SU-DHL-6 (cell line): ENCODE data around the gene ITPR2.

ENCODE experiments used
- H2AFZ ChIP-seq: fragments of 200-600 bp; sonication (generic); 2 replicates; pipeline ENCODE4 v1.6.1; 2014; ENCODE audit warnings: low read depth, mild to moderate bottlenecking, moderate library complexity, mixed read lengths, antibody characterized with exemption, low read length; ENCODE audit not compliant: severe bottlenecking
- H3F3A ChIP-seq: fragments of 200-600 bp; shearing (Covaris generic); 2 replicates; pipeline ENCODE4 v1.6.0; 2016; ENCODE audit warnings: antibody characterized with exemption, mild to moderate bottlenecking; ENCODE audit not compliant: insufficient read depth
- H3K27ac ChIP-seq: fragments of 200-600 bp; sonication (generic); 2 replicates; pipeline ENCODE4 v1.5.1; 2016; ENCODE audit warnings: low read depth, mild to moderate bottlenecking, low read length, moderate library complexity, mixed read lengths
- H3K27me3 ChIP-seq: fragments of 200-600 bp; sonication (generic), shearing (Covaris generic); 2 replicates; pipeline ENCODE4 v1.6.0; 2014; ENCODE audit warnings: mild to moderate bottlenecking, low read length
- H3K36me3 ChIP-seq: fragments of 200-600 bp; sonication (generic); 2 replicates; pipeline ENCODE4 v1.6.1; 2014; ENCODE audit warnings: mild to moderate bottlenecking, low read length, mixed read lengths
- H3K4me2 ChIP-seq: fragments of 300-600, 200-600 bp; shearing (Covaris generic), sonication (generic); 2 replicates; pipeline ENCODE4 v1.6.0; 2014; ENCODE audit warnings: low read length, low read depth, mild to moderate bottlenecking; ENCODE audit not compliant: poor library complexity, severe bottlenecking
- H3K4me3 ChIP-seq: fragments of 200-600 bp; sonication (generic); 2 replicates; pipeline ENCODE4 v1.5.1; 2014; ENCODE audit warnings: antibody characterized with exemption, low read length, mild to moderate bottlenecking, mixed read lengths; ENCODE audit not compliant: insufficient read depth, poor library complexity, severe bottlenecking
- H3K79me2 ChIP-seq: fragments of 200-600 bp; sonication (generic); 2 replicates; pipeline ENCODE4 v1.6.1; 2014; ENCODE audit warnings: mild to moderate bottlenecking, low read length, moderate library complexity; ENCODE audit not compliant: insufficient read depth
- H3K9ac ChIP-seq: fragments of 200-600 bp; sonication (generic); 2 replicates; pipeline ENCODE4 v1.7.0; 2014; ENCODE audit warnings: mild to moderate bottlenecking, low read length
- H3K9me2 ChIP-seq: fragments of 200-600 bp; sonication (generic); replicated peaks from 2 replicates; pipeline ENCODE4 v1.6.1; 2014; ENCODE audit warnings: low read length; ENCODE audit not compliant: insufficient read depth
- H3K9me3 ChIP-seq: fragments of 200-600 bp; sonication (generic); 2 replicates; pipeline ENCODE4 v1.6.1; 2014; ENCODE audit warnings: low read length, mixed read lengths; ENCODE audit not compliant: insufficient read depth
- H4K20me1 ChIP-seq: fragments of 200-600 bp; sonication (generic); 2 replicates; pipeline ENCODE4 v1.6.1; 2014; ENCODE audit warnings: low read depth, mild to moderate bottlenecking, antibody characterized with exemption, low read length, moderate library complexity, mixed read lengths
- CTCF ChIP-seq: fragments of 200-600 bp; sonication (generic); IDR thresholded peaks from one replicate; pipeline ENCODE4 v1.5.1; 2017; ENCODE audit warnings: antibody characterized with exemption, mild to moderate bottlenecking, low read length, moderate library complexity; ENCODE audit not compliant: insufficient read depth, poor library complexity, severe bottlenecking
- EZH2phosphoT487 ChIP-seq: fragments of 200-600 bp; sonication (generic), shearing (Covaris generic); conservative IDR thresholded peaks from 2 replicates; pipeline ENCODE4 v1.6.1; 2018; ENCODE audit warnings: mild to moderate bottlenecking, antibody characterized with exemption, low read length, moderate library complexity, mixed read lengths

The ITPR2 gene

GRCh38 chr12:26725276-26725916 lies 107.6 kb downstream of the ITPR2 start:
- Histone ChIP-seq H3K9me2 (no peaks in the 10 kb centered on the region), H3K27ac (no peak overlapping the region), H3K36me3 (no peaks in the 10 kb centered on the region), H2AFZ (no peak overlapping the region), H3K4me3 (no peak overlapping the region), H3K9ac (no peak overlapping the region), H3F3A (no peaks in the 10 kb centered on the region), H3K9me3 (no peaks in the 10 kb centered on the region), H4K20me1 (no peaks in the 10 kb centered on the region), H3K4me2 (no peak overlapping the region), H3K79me2 (no peaks in the 10 kb centered on the region), H3K27me3 (no peaks in the 10 kb centered on the region)
- TF ChIP-seq CTCF (no peak), EZH2phosphoT487 (no peak)

GRCh38 chr12:26724309-26724702 lies 108.7 kb downstream of the ITPR2 start:
- H3K9me3 ChIP-seq: no peaks in the 10 kb centered on the region
- H3K79me2 ChIP-seq: no peaks in the 10 kb centered on the region
- no peak overlapping the region for H2AFZ ChIP-seq
- H3K9ac ChIP-seq: no peak overlapping the region
- H3K27me3 ChIP-seq: no peaks in the 10 kb centered on the region
- H3F3A ChIP-seq: no peaks in the 10 kb centered on the region
- TF ChIP-seq CTCF (no peak), EZH2phosphoT487 (no peak)
- H3K36me3 ChIP-seq: no peaks in the 10 kb centered on the region
- no peak overlapping the region for H3K27ac ChIP-seq
- H3K4me2 ChIP-seq: no peak overlapping the region
- H3K9me2 ChIP-seq: no peaks in the 10 kb centered on the region
- H3K4me3 ChIP-seq: no peak overlapping the region
- H4K20me1 ChIP-seq: no peaks in the 10 kb centered on the region

- no peak overlapping the region for H3K4me2 ChIP-seq
- no peak overlapping the region for H3K4me3 ChIP-seq
- H3K36me3 ChIP-seq: no peaks in the 10 kb centered on the region
- H3K27ac ChIP-seq: no peak overlapping the region
- no peaks in the 10 kb centered on the region for H3K9me3 ChIP-seq
- TF ChIP-seq EZH2phosphoT487 (no peak), CTCF (no peak)
- no peaks in the 10 kb centered on the region for H3F3A ChIP-seq
- no peaks in the 10 kb centered on the region for H3K9me2 ChIP-seq
- no peak overlapping the region for H2AFZ ChIP-seq
- H3K27me3 ChIP-seq: no peaks in the 10 kb centered on the region
- no peaks in the 10 kb centered on the region for H4K20me1 ChIP-seq
- no peaks in the 10 kb centered on the region for H3K79me2 ChIP-seq
- H3K9ac ChIP-seq: no peak overlapping the region
These were observed 109.3 kb downstream of the ITPR2 start for GRCh38 chr12:26723379-26724308.
